Measurements from ENCODE around the gene ARV1.
A peak's percentile ranks its signal among the peaks of the same experiment; 100 is the strongest.
"Not testable (repeated sequence)": the region's sequence is repeated elsewhere in the genome, so short reads cannot be mapped to it uniquely, and the experiment has no call there.

The ARV1 gene

GRCh38 chr1:230979952-230980351 lies 1.1 kb downstream of the ARV1 start:
- TF ChIP-seq CTCF (IDR thresholded peaks at IDR 0.05; ENCODE audit: control insufficient read depth, insufficient read depth, low read depth, low read length, missing control alignments), result no peak
- peak overlapping the region; percentile 94 for H3K4me3 ChIP-seq (ENCODE audit: control insufficient read depth, low read depth, low read length)
- DNase-seq (ENCODE audit: low read depth), result no peak

- no peak overlapping the region for H3K4me3 ChIP-seq (ENCODE audit: control insufficient read depth, low read depth, low read length)
- no peak for TF ChIP-seq CTCF (IDR thresholded peaks at IDR 0.05; ENCODE audit: control insufficient read depth, insufficient read depth, low read depth, low read length, missing control alignments)
- peak; percentile 48 for DNase-seq (ENCODE audit: low read depth)
Observed at GRCh38 chr1:230982696-230983095, 3.8 kb downstream of the ARV1 start.

- DNase-seq (ENCODE audit: low read depth), result no peak
- TF ChIP-seq CTCF (IDR thresholded peaks at IDR 0.05; ENCODE audit: control insufficient read depth, insufficient read depth, low read depth, low read length, missing control alignments), result no peak
- no peak overlapping the region for H3K4me3 ChIP-seq (ENCODE audit: control insufficient read depth, low read depth, low read length)
Observed at GRCh38 chr1:230983811-230984210, 4.9 kb downstream of the ARV1 start.

GRCh38 chr1:230984622-230985515 lies 6.0 kb downstream of the ARV1 start:
- H3K4me3 ChIP-seq (ENCODE audit: control insufficient read depth, low read depth, low read length); DNase-seq (ENCODE audit: low read depth): not testable (repeated sequence)

- DNase-seq (ENCODE audit: low read depth), result no peak
- no peak for TF ChIP-seq CTCF (IDR thresholded peaks at IDR 0.05; ENCODE audit: control insufficient read depth, insufficient read depth, low read depth, low read length, missing control alignments)
- no peak overlapping the region for H3K4me3 ChIP-seq (ENCODE audit: control insufficient read depth, low read depth, low read length)
Observed at GRCh38 chr1:230985711-230986110, 6.8 kb downstream of the ARV1 start.

GRCh38 chr1:230986976-230987375 lies 8.1 kb downstream of the ARV1 start:
- H3K4me3 ChIP-seq (ENCODE audit: control insufficient read depth, low read depth, low read length), result no peak overlapping the region
- peak; percentile 61 for DNase-seq (ENCODE audit: low read depth)
- no peak for TF ChIP-seq CTCF (IDR thresholded peaks at IDR 0.05; ENCODE audit: control insufficient read depth, insufficient read depth, low read depth, low read length, missing control alignments)

- TF ChIP-seq CTCF (IDR thresholded peaks at IDR 0.05; ENCODE audit: control insufficient read depth, insufficient read depth, low read depth, low read length, missing control alignments), result no peak
- DNase-seq (ENCODE audit: low read depth), result no peak
- no peak overlapping the region for H3K4me3 ChIP-seq (ENCODE audit: control insufficient read depth, low read depth, low read length)
Observed at GRCh38 chr1:230987448-230987847, 8.6 kb downstream of the ARV1 start.
